Breast epithelium (tissue), 3 donors: Measurements from ENCODE around the gene FASTK.

ENCODE experiments used
- POLR2AphosphoS5 ChIP-seq, 3 donors: sonication (generic); formaldehyde crosslinking; IDR thresholded peaks; one replicate each; pipeline ENCODE4 v1.6.1; 2017; ENCODE audit warnings: antibody characterized with exemption in 3 of 3
- TF ChIP-seq, protein P1 (sequence below), 3 donors: fragments of 450-650 bp; IDR thresholded peaks; one replicate each; pipeline ENCODE4 v1.5.1; 2016 to 2017; ENCODE audit warnings: antibody characterized with exemption in 3 of 3, mild to moderate bottlenecking in 3 of 3, moderate library complexity in 3 of 3

DNA sequence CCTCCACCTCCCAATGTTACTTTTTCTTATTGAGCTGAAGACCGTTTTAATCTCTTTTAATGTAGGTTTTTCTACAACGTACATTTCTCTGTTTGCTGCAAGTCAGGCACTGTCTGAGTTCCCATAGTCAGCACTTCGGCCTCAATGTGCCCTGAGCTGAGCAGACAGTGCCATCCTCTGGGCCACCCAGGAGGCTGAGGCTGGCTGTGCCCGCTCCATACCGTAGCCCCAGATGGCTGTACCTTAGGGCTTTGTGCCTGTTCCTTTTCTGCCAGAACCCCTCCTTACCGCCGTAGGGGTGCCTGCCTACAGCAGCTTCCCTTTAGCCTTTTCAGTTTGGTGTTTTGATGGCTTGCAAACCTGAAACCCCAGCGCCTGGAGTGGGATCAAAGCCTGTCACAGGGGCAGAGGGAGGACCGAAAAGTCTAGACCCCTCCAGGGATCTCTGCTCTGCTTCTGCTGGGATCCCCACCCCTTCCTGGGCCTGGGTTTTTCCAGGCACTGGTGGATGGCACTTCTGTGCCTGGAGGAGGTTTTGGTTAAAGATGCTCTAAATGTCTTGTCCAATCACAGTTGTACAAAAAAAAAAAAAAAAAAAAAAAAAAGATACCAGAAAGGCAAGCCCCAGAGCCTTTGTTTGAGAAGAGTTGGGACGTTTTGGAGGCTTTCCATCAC is 14.7 kb upstream of the FASTK start:
- TF ChIP-seq, protein P1, sequence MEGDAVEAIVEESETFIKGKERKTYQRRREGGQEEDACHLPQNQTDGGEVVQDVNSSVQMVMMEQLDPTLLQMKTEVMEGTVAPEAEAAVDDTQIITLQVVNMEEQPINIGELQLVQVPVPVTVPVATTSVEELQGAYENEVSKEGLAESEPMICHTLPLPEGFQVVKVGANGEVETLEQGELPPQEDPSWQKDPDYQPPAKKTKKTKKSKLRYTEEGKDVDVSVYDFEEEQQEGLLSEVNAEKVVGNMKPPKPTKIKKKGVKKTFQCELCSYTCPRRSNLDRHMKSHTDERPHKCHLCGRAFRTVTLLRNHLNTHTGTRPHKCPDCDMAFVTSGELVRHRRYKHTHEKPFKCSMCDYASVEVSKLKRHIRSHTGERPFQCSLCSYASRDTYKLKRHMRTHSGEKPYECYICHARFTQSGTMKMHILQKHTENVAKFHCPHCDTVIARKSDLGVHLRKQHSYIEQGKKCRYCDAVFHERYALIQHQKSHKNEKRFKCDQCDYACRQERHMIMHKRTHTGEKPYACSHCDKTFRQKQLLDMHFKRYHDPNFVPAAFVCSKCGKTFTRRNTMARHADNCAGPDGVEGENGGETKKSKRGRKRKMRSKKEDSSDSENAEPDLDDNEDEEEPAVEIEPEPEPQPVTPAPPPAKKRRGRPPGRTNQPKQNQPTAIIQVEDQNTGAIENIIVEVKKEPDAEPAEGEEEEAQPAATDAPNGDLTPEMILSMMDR (IDR thresholded peaks at IDR 0.05): no peak
- no peak for TF ChIP-seq POLR2AphosphoS5 (IDR thresholded peaks at IDR 0.05)
